Stimulated activated CD8-positive, alpha-beta memory T cell treated with anti-CD3 and anti-CD28 coated beads, Interleukin-4, amount 100 ng/mL, for 24 hours (primary cell): Measurements from ENCODE around the gene IQCK.

ENCODE experiments used
- DNase-seq: peaks from one replicate; pipeline ENCODE4 v3.0.0-alpha.2; 2020; ENCODE audit warnings: low read depth

The IQCK gene

DNA sequence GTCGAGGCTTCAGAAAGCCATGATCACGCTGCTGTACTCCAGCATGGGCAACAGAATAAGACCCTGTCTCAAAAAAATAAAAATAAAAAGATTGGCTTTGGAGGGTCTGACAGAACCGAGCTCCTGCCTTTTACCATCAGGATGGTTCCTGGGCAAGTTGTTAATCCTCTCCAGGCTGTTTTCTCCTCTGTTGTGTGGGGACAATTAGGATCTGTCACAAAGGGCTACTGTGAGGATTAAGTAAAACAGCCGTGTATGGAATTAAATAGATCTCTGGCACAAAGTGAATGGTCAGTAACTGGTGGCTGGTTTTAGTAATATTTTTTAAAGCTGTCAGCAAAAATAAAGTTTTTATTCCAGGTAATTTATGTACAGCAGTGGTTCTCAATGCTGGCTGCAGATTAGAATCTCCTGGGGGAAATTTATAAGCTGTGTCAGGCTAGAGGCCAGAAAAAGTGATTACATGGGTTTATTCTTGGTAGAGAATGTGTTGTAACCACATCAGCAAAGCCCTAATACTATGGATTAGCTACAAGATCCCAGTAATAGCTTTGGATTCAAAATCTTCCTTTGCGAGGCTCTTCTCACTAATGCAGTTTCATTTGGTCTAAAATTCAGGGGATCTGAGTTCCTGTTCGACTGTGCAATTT, 119.4 kb downstream of the IQCK start:
- DNase-seq: no peak

- no peak for DNase-seq
Observed at GRCh38 chr16:19837984-19838707, 120.1 kb downstream of the IQCK start.

- DNase-seq: no peak
Observed at GRCh38 chr16:19840524-19841110, 122.5 kb downstream of the IQCK start.

- no peak for DNase-seq
Observed at GRCh38 chr16:19841184-19841583, 123.1 kb downstream of the IQCK start.

DNA sequence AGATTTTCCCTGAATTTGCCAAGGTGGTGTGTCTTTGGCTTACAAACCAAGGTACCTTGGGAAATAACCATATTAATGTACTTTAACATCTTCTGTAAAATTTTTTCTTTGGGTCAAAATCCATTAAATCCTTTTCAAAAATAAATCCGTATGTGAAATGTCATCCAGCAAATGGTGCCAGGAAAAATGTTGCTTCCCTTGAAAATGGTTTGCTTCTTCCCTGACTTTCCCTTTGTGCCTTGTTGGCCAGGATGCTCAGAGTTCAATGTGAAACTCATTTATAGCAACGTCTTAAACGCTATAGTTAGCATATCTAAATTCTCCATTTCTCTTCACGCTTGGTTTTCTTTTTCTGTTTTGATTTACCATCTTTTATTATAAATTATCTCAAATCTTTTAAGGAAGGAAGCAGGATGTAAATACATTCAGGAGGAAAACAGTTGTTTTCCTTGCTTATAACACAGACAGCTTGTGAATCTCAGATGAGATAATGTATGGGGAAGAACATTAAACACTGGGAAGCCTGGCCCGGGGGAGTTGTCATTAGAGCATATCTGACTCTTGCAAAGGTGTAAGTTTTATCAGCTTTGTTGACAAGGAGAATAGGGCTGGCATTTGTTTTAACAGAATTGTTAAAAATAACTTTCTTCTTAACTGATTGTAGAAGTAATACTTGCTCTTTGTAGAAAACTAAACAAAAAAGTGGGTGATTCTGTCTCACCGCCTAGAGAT, 124.5 kb downstream of the IQCK start:
- no peak for DNase-seq

DNA sequence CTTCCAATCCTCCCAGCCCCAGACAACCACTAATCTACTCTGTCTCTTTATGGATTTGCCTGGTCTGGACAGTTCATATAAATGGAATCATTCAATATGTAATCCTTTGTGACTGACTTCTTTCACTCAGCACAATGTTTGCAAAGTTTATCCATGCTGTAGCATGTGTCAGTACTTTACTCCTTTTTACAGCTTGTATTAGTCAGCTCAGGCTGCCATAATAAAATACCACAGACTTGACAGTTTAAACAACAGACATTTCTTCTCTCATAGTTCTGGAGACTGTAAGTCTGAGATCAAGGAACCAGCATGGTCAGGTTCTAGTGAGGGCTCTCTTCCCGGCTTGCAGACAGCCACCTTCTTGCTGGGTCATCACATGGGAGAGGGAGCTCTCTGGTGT, 125.3 kb downstream of the IQCK start:
- no peak for DNase-seq

DNA sequence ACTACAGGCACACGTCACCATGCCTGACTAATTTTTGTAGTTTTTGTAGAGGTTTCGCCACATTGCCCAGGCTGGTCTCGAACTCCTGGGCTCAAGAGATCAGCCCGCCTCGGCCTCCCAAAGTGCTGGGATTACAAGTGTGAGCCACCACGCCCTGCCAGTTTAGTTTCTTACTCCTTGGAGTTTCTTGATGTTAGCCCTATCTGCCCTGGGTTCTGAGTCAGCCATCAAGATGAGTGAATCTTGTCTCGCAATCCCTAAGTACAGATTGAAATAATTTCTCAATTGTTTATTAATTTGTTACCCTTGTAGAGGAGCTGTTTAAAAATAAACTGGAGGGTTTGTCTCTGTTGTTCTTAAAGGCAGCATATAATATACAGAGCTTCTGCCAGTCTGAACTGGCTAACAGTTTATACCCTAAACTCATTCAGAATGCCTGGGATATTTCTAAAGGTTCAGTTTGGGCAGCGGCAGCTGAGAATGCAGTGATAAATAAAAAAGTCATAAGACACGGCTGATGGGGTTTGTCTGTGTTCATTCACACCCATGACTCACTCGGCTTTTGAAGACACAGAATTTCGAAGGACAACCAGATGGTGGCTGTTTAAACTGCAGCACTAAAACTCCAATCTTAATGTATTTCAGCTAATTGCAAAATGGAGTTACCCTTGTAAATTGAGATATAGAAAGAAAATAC, 127.0 kb downstream of the IQCK start:
- DNase-seq: no peak

- DNase-seq: no peak
Observed at GRCh38 chr16:19846436-19846835, 128.4 kb downstream of the IQCK start.

GRCh38 chr16:19848756-19849155, 130.7 kb downstream of the IQCK start:
- DNase-seq: no peak

GRCh38 chr16:19850131-19850817, 132.2 kb downstream of the IQCK start:
- no peak for DNase-seq

- no peak for DNase-seq
Observed at GRCh38 chr16:19851476-19851875, 133.4 kb downstream of the IQCK start.

- DNase-seq: no peak
Observed at GRCh38 chr16:19853132-19853741, 135.2 kb downstream of the IQCK start.

- DNase-seq: no peak
Observed at GRCh38 chr16:19853742-19854542, 135.9 kb downstream of the IQCK start.

DNA sequence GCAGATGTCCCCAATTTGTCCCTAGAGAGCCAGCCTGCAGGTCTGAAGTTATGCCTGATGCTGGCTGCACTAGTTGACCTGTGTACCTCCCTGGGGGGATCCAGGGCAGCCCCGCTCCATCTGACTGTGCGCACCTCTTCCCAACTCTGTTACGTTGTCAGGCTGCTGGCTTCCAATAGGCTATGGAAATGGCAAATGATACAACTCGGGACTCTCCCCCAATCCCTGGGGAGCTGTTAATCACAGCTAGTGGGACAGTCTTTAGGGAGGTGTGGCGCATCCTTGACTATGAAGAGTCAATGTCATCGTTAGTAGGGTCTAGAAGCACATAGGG, 136.4 kb downstream of the IQCK start:
- DNase-seq: no peak

GRCh38 chr16:19856120-19856519, 138.0 kb downstream of the IQCK start:
- DNase-seq: no peak

GRCh38 chr16:19857593-19858339, 139.7 kb downstream of the IQCK start:
- no peak for DNase-seq

GRCh38 chr16:19858340-19859018, 140.4 kb downstream of the IQCK start:
- DNase-seq: no peak

- DNase-seq: no peak
Observed at GRCh38 chr16:19859166-19859565, 141.1 kb downstream of the IQCK start.

GRCh38 chr16:19859603-19860002, 141.5 kb downstream of the IQCK start:
- DNase-seq: no peak
